Vagina (tissue), 2 donors: ENCODE measurements around the gene PDCD1LG2. TPM values are rescaled to one million over a fixed set of nuclear protein-coding genes. Genes with fewer than 3 reads are reported as not detected.

ENCODE experiments used
- DNase-seq, 2 donors: peaks; one replicate each; pipeline ENCODE4 v3.0.0-alpha.2; 2017; ENCODE audit errors: extremely low spot score in 2 of 2
- H3K27ac ChIP-seq: fragments of 200-600 bp; sonication (generic); one replicate; pipeline ENCODE4 v1.5.1; 2019
- H3K27me3 ChIP-seq: fragments of 200-600 bp; sonication (generic); one replicate; pipeline ENCODE4 v1.5.1; 2019
- H3K36me3 ChIP-seq, 2 donors: fragments of 200-600 bp; sonication (generic); one replicate each; pipeline ENCODE4 v1.5.1; 2017 to 2019
- H3K4me1 ChIP-seq: fragments of 200-600 bp; sonication (generic); one replicate; pipeline ENCODE4 v1.5.1; 2019
- H3K4me3 ChIP-seq, 2 donors: fragments of 200-600 bp; sonication (generic); 1 replicate in 1 of 2; 2 replicates in 1 of 2; pipeline ENCODE4 v1.5.1; 2016 to 2019
- H3K9me3 ChIP-seq: fragments of 200-600 bp; sonication (generic); one replicate; pipeline ENCODE4 v1.5.1; 2019
- CTCF ChIP-seq, 3 experiments: fragments of 450-650 bp in 2 of 3; fragments of 200-600 bp in 1 of 3; sonication (generic) in 1 of 3; IDR thresholded peaks; one replicate each; pipeline ENCODE4 v1.5.1; 2017 to 2019; ENCODE audit warnings: antibody characterized with exemption in 3 of 3, mild to moderate bottlenecking in 2 of 3, moderate library complexity in 2 of 3
- POLR2A ChIP-seq, 2 donors: fragments of 450-650 bp; IDR thresholded peaks; one replicate each; pipeline ENCODE4 v1.6.1; 2017; ENCODE audit warnings: antibody characterized with exemption in 2 of 2, mild to moderate bottlenecking in 2 of 2, moderate library complexity in 2 of 2
- POLR2AphosphoS5 ChIP-seq, 2 donors: sonication (generic); formaldehyde crosslinking; IDR thresholded peaks; one replicate each; pipeline ENCODE4 v1.9.0; 2017; ENCODE audit warnings: antibody characterized with exemption in 2 of 2, mild to moderate bottlenecking in 2 of 2, low read depth in 1 of 2; ENCODE audit not compliant: insufficient read depth in 1 of 2
- intact Hi-C: fragments of 100-400 bp; cut with DNase I; formaldehyde crosslinking; loops from one replicate; pipeline ENCODE4 v1.15.1; 2023
- total RNA-seq: library from RNA; depleted of rRNA; stranded (reverse); fragments of >200 nt; gene quantifications from one replicate; pipeline ENCODE4 v1.2.3, GENCODE V29; 2016

PDCD1LG2 gene
- total RNA-seq, 1 donor from 2014 or later, result 1.2 TPM

GRCh38 chr9:5614985-5615384 lies 104.7 kb downstream of the PDCD1LG2 start:
- H3K27ac ChIP-seq, result no peak overlapping the region
- H3K4me1 ChIP-seq, result peaks cover 14% of the 10 kb centered on the region
- TF ChIP-seq POLR2AphosphoS5 (IDR thresholded peaks at IDR 0.05; ENCODE audit: insufficient read depth in 1 of 2, low read depth in 1 of 2) (no peak), POLR2A (IDR thresholded peaks at IDR 0.05) (no peak), CTCF (IDR thresholded peaks at IDR 0.05) (no peak)
- H3K4me3 ChIP-seq, result no peak overlapping the region
- intact Hi-C loops, result no loop called here
- no peaks in the 10 kb centered on the region for H3K27me3 ChIP-seq
- no peaks in the 10 kb centered on the region for H3K9me3 ChIP-seq
- no peak for DNase-seq
- H3K36me3 ChIP-seq, result no peaks in the 10 kb centered on the region

- TF ChIP-seq POLR2AphosphoS5 (IDR thresholded peaks at IDR 0.05; ENCODE audit: insufficient read depth in 1 of 2, low read depth in 1 of 2) (no peak), POLR2A (IDR thresholded peaks at IDR 0.05) (no peak), CTCF (IDR thresholded peaks at IDR 0.05) (no peak)
- H3K9me3 ChIP-seq, result no peaks in the 10 kb centered on the region
- H3K27ac ChIP-seq, result no peak overlapping the region
- H3K27me3 ChIP-seq, result no peaks in the 10 kb centered on the region
- intact Hi-C loops, result no loop called here
- peaks cover 18% of the 10 kb centered on the region for H3K4me1 ChIP-seq
- no peak for DNase-seq
- H3K36me3 ChIP-seq, result no peaks in the 10 kb centered on the region
- H3K4me3 ChIP-seq, result no peak overlapping the region
These were observed 107.4 kb downstream of the PDCD1LG2 start for GRCh38 chr9:5617749-5618148.

- Histone ChIP-seq H3K4me1 (peaks cover 33% of the 10 kb centered on the region), H3K36me3 (no peaks in the 10 kb centered on the region), H3K4me3 (no peak overlapping the region), H3K9me3 (no peaks in the 10 kb centered on the region), H3K27me3 (no peaks in the 10 kb centered on the region), H3K27ac (no peak overlapping the region)
- DNase-seq, result no peak
- TF ChIP-seq POLR2AphosphoS5 (IDR thresholded peaks at IDR 0.05; ENCODE audit: insufficient read depth in 1 of 2, low read depth in 1 of 2) (no peak), CTCF (IDR thresholded peaks at IDR 0.05) (no peak), POLR2A (IDR thresholded peaks at IDR 0.05) (no peak)
- intact Hi-C loops, result no loop called here
These were observed 110.2 kb downstream of the PDCD1LG2 start for GRCh38 chr9:5620494-5620893.

Other genes starting within 250 kb of the PDCD1LG2 start
- not detected for gene RLN2, start 205.8 kb upstream of the PDCD1LG2 start, total RNA-seq
- not detected for gene RLN1, start 170.7 kb upstream of the PDCD1LG2 start, total RNA-seq
- gene PLGRKT, start 72.6 kb upstream of the PDCD1LG2 start, total RNA-seq, result 10.1 TPM
- 2.2 TPM for gene CD274, start 60.0 kb upstream of the PDCD1LG2 start, total RNA-seq
- 49.8 TPM for gene RIC1, start 118.6 kb downstream of the PDCD1LG2 start, total RNA-seq